Measurements from ENCODE around the gene XRN1.

- TF ChIP-seq CTCF (conservative IDR thresholded peaks at IDR 0.05 in 1 of 2, IDR thresholded peaks at IDR 0.05 in 1 of 2; ENCODE audit: extremely low read depth in 1 of 2, insufficient read depth in 1 of 2, low read depth in 1 of 2, low read length in 2 of 2), result no peak
- no peak for TF ChIP-seq EZH2 (IDR thresholded peaks at IDR 0.05; ENCODE audit: borderline replicate concordance, low read length)
Measured at GRCh38 chr3:142315083-142315482, 132.8 kb downstream of the XRN1 start.
